Endodermal cell (in vitro differentiated cells): Measurements from ENCODE around the gene SLC6A1. TPM values are rescaled to one million over a fixed set of nuclear protein-coding genes. Genes with fewer than 3 reads are reported as not detected.
A peak's percentile ranks its signal among the peaks of the same experiment; 100 is the strongest.

Experiments
- DNase-seq: peaks from one replicate; pipeline ENCODE4 v3.0.0-alpha.2; 2017
- H3K27ac ChIP-seq: 2 replicates; pipeline ENCODE4 v1.5.1; 2013; ENCODE audit warnings: mild to moderate bottlenecking, low read depth, low read length, moderate library complexity
- H3K27me3 ChIP-seq: 2 replicates; pipeline ENCODE4 v1.6.1; 2013; ENCODE audit warnings: mild to moderate bottlenecking, low read length, moderate library complexity; ENCODE audit not compliant: insufficient read depth, control insufficient read depth, poor library complexity, severe bottlenecking
- H3K36me3 ChIP-seq: 2 replicates; pipeline ENCODE4 v1.7.0; 2013; ENCODE audit warnings: mild to moderate bottlenecking, low read length, moderate library complexity; ENCODE audit not compliant: control insufficient read depth, insufficient read depth
- H3K4me1 ChIP-seq: one replicate; pipeline ENCODE4 v1.7.0; 2013; ENCODE audit warnings: low read length; ENCODE audit not compliant: control insufficient read depth, insufficient read depth
- H3K4me3 ChIP-seq: 2 replicates; pipeline ENCODE4 v1.5.1; 2013; ENCODE audit warnings: mild to moderate bottlenecking, low read length, moderate library complexity
- H3K9ac ChIP-seq: 2 replicates; pipeline ENCODE4 v1.6.1; 2013; ENCODE audit warnings: mild to moderate bottlenecking, low read length, moderate library complexity; ENCODE audit not compliant: poor library complexity, severe bottlenecking; ENCODE audit errors: extremely low read depth
- H3K9me3 ChIP-seq: 2 replicates; pipeline ENCODE4 v1.6.1; 2013; ENCODE audit warnings: mild to moderate bottlenecking, low read length, moderate library complexity; ENCODE audit not compliant: control insufficient read depth
- H3K27ac Mint-ChIP-seq: 2 replicates; pipeline ENCODE4 v1.8.0; 2020; ENCODE audit warnings: mixed read lengths
- H3K27me3 Mint-ChIP-seq: 2 replicates; pipeline ENCODE4 v1.8.0; 2021; ENCODE audit warnings: mild to moderate bottlenecking, mixed read lengths; ENCODE audit not compliant: insufficient read depth
- H3K36me3 Mint-ChIP-seq: 2 replicates; pipeline ENCODE4 v1.8.0; 2020; ENCODE audit warnings: low read depth, mixed read lengths
- H3K4me1 Mint-ChIP-seq: 2 replicates; pipeline ENCODE4 v1.8.0; 2020; ENCODE audit warnings: mixed read lengths
- H3K4me3 Mint-ChIP-seq: 2 replicates; pipeline ENCODE4 v1.8.0; 2020; ENCODE audit warnings: mild to moderate bottlenecking, moderate library complexity, mixed read lengths
- H3K9me3 Mint-ChIP-seq: 2 replicates; pipeline ENCODE4 v1.8.0; 2020; ENCODE audit warnings: mild to moderate bottlenecking, mixed read lengths
- CTCF ChIP-seq: fragments of 200-600 bp; sonication (generic); conservative IDR thresholded peaks from 2 replicates; pipeline ENCODE4 v1.5.0; 2021; ENCODE audit warnings: antibody characterized with exemption, mild to moderate bottlenecking
- WGBS, 2 experiments: methylation state at CpG; one replicate each; pipeline versions ENCODE4 v1.1.5 to v1.1.7; 2013; ENCODE audit warnings: missing lambda C conversion rate in 2 of 2, mixed read lengths in 1 of 2; ENCODE audit not compliant: insufficient coverage in 1 of 2, insufficient read length in 1 of 2; 5-methylcytosine and 5-hydroxymethylcytosine counted together
- total RNA-seq, 2 donors: library from RNA; stranded (reverse); fragmentation: NEBNext Ultra II Directional in 1 of 2; extraction: Animal tissue kit (Norgen Biotek cat#: 25700) in 1 of 2; gene quantifications; 2 replicates in 1 of 2; 3 replicates in 1 of 2; pipeline ENCODE4 v1.2.1, GENCODE V29; 2021

Gene SLC6A1
- total RNA-seq, 2 donors from 2014 or later: 0.42 to 3.6 TPM

- H3K36me3 Mint-ChIP-seq: no peaks in the 10 kb centered on the region
- H3K27ac Mint-ChIP-seq: no peak overlapping the region
- DNase-seq: peak; percentile 59
- H3K4me1 Mint-ChIP-seq: peaks cover 6% of the 10 kb centered on the region
- Histone ChIP-seq H3K4me3 (no peak overlapping the region), H3K36me3 (no peaks in the 10 kb centered on the region), H3K27ac (no peak overlapping the region), H3K9me3 (no peaks in the 10 kb centered on the region), H3K9ac (no peak overlapping the region), H3K27me3 (no peaks in the 10 kb centered on the region), H3K4me1 (no peaks in the 10 kb centered on the region)
- peaks cover 10% of the 10 kb centered on the region for H3K27me3 Mint-ChIP-seq
- WGBS, 2 experiments: 64 to 69% methylated on average over 2 to 4 of the region's 4 CpGs
- no peak overlapping the region for H3K4me3 Mint-ChIP-seq
- no peaks in the 10 kb centered on the region for H3K9me3 Mint-ChIP-seq
- no peak for TF ChIP-seq CTCF
These were observed 24.1 kb upstream of the SLC6A1 start for GRCh38 chr3:10968401-10968800.

- no peak overlapping the region for H3K27ac Mint-ChIP-seq
- no peaks in the 10 kb centered on the region for H3K9me3 Mint-ChIP-seq
- no peak for TF ChIP-seq CTCF
- WGBS, 2 experiments: 85 to 87% methylated on average over 3 to 5 of the region's 5 CpGs
- H3K36me3 ChIP-seq: no peaks in the 10 kb centered on the region
- H3K4me3 ChIP-seq: no peak overlapping the region
- DNase-seq: no peak
- H3K9me3 ChIP-seq: no peaks in the 10 kb centered on the region
- peaks cover 6% of the 10 kb centered on the region for H3K4me1 Mint-ChIP-seq
- H3K9ac ChIP-seq: no peak overlapping the region
- no peaks in the 10 kb centered on the region for H3K27me3 ChIP-seq
- H3K36me3 Mint-ChIP-seq: no peaks in the 10 kb centered on the region
- H3K27me3 Mint-ChIP-seq: peaks cover 10% of the 10 kb centered on the region
- no peak overlapping the region for H3K27ac ChIP-seq
- H3K4me1 ChIP-seq: no peaks in the 10 kb centered on the region
- H3K4me3 Mint-ChIP-seq: no peak overlapping the region
These were observed 22.1 kb upstream of the SLC6A1 start for GRCh38 chr3:10970306-10970960.

DNA sequence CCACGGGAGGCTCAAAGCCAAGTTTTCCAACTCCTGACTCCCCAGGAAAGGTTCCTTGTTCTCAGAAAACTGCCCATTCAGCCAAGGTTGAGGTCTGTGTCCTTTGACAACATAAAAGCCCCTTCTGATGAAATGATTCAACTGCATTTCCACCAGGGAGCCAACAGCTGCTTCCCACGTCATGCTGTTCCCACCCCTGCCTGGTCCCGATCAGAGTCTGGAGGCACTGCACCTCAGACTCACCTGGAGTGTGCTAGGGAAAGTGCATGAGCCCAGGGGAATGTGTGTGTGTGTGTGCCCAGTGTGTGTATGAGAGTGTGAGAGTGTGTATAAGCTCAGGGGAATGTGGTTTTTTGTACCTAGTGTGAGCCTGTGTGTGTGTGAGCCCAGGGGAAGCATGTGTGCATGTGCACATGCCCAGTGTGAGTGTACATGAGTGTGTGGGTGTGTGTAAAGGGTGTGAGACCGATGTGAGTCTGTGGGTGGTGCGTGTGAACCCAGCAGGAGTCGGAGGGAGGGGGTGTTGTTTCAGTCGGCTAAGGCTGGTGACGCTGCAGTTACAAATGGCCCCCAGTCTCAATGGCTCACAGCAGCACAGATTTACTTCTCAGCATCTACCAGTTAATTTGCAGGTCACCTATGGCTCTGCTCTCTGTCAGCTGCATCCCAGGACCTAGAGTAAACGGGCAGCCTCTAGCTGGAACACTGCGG, 20.3 kb upstream of the SLC6A1 start:
- WGBS, 2 experiments: 63 to 66% methylated on average over 3 to 10 of the region's 10 CpGs
- Histone ChIP-seq H3K9me3 (no peaks in the 10 kb centered on the region), H3K4me3 (no peak overlapping the region), H3K27ac (no peak overlapping the region), H3K27me3 (no peaks in the 10 kb centered on the region), H3K4me1 (no peaks in the 10 kb centered on the region), H3K36me3 (no peaks in the 10 kb centered on the region), H3K9ac (no peak overlapping the region)
- H3K27ac Mint-ChIP-seq: no peak overlapping the region
- H3K9me3 Mint-ChIP-seq: no peaks in the 10 kb centered on the region
- H3K36me3 Mint-ChIP-seq: no peaks in the 10 kb centered on the region
- DNase-seq: peak; percentile 54
- TF ChIP-seq CTCF: no peak
- no peak overlapping the region for H3K4me3 Mint-ChIP-seq
- peaks cover 9% of the 10 kb centered on the region for H3K27me3 Mint-ChIP-seq
- H3K4me1 Mint-ChIP-seq: peaks cover 6% of the 10 kb centered on the region
